NCI-H748 treated with DMSO at 0.1 percent for 48 hours (cell line): Measurements from ENCODE around the gene FBXL5.

Experiments
- DNase-seq: peaks from one replicate; lab custom pipeline; 2025; lab: John Stamatoyannopoulos, UW

FBXL5 gene

DNA sequence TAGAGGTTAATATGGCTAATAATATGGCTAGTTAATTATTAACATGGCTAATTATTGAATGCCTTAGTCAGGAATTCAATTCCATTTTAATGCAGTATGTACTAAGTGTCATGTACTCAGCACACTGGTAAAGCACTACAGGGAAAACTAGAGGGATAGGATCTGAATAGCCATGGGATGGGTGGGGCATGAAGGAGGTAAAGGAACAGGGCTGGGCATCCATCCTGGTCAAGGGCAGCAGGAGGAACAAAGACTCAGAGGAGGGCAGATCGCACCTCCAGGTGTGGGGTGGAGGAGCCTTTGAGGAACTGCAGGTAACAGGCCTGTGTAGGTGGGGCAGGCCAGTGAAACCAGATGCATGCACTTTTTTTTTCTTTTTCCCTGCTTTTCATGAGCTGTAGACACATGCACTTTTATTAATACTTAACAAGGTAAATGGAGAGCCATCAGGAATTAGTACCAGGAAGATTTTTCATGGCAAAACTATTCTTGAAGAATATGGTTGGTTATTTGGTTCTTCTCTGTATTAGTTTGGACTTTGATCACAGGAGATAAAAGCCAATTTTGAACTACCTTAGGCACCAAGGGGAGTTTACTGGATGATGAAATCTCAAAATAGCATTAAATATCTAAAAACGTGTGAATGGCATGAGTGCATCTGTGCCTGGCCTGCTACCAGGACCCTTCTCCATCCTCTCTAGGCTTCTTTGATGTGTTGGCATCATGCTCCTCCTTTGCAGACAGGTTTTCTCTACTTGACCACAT lies 97.2 kb downstream of the FBXL5 start:
- DNase-seq, result no peak

DNA sequence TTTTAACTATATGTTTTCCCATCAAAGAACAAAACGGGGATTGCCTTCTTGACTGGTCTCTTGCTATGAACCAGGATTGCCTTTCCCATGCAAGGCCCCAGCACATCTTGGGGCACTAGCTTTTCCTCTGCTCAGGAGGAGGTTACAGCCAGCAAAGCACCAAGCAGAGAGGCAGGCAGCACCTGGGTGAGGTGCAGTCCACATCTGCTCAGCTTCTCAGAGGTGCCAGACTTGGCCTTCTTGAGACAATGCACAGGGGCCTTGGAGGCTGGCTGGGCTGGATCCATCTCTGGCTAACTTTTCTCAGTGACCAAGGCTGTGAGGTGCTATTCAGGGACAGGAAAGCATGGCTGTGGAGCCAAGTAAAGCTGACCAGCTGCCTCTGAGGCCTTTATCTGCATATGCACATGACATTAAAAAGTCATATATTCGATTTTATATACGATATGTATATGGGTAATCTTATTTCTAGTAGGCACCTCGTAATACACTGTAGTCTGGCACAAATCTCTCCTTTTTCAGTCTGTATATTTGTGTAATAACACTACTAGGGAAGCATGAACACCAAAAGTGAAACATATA lies 98.6 kb downstream of the FBXL5 start:
- no peak for DNase-seq
